ENCODE results near the gene CANT1.

Gene CANT1

GRCh38 chr17:78998311-78999055 lies 11.1 kb downstream of the CANT1 start:
- WGBS, 2 experiments (ENCODE audit: insufficient coverage in 2 of 2): 94% methylated on average over 22 to 27 of the region's 28 CpGs
- Histone ChIP-seq H3K36me3 (ENCODE audit: control insufficient read depth, insufficient read depth, low read length) (peaks cover 62% of the 10 kb centered on the region), H3K4me1 (ENCODE audit: control insufficient read depth, insufficient read depth, low read length, poor library complexity, severe bottlenecking) (no peaks in the 10 kb centered on the region), H3K27ac (ENCODE audit: low read depth, low read length, severe bottlenecking) (no peak overlapping the region), H3K9me3 (ENCODE audit: control insufficient read depth, low read length) (no peaks in the 10 kb centered on the region), H3K4me3 (ENCODE audit: extremely low read depth, insufficient read depth, low read length, poor library complexity, severe bottlenecking) (no peak overlapping the region)

- Histone ChIP-seq H3K4me1 (ENCODE audit: control insufficient read depth, insufficient read depth, low read length, poor library complexity, severe bottlenecking) (no peaks in the 10 kb centered on the region), H3K27ac (ENCODE audit: low read depth, low read length, severe bottlenecking) (no peak overlapping the region), H3K36me3 (ENCODE audit: control insufficient read depth, insufficient read depth, low read length) (peaks cover 68% of the 10 kb centered on the region), H3K9me3 (ENCODE audit: control insufficient read depth, low read length) (no peaks in the 10 kb centered on the region), H3K4me3 (ENCODE audit: extremely low read depth, insufficient read depth, low read length, poor library complexity, severe bottlenecking) (no peak overlapping the region)
- WGBS, 2 experiments (ENCODE audit: insufficient coverage in 2 of 2): 93 to 96% methylated on average over 3 to 6 of the region's 6 CpGs
Measured at GRCh38 chr17:78997881-78998280, 11.7 kb downstream of the CANT1 start.

GRCh38 chr17:78997231-78997741 lies 12.3 kb downstream of the CANT1 start:
- H3K36me3 ChIP-seq (ENCODE audit: control insufficient read depth, insufficient read depth, low read length): peaks cover 69% of the 10 kb centered on the region
- no peaks in the 10 kb centered on the region for H3K9me3 ChIP-seq (ENCODE audit: control insufficient read depth, low read length)

GRCh38 chr17:78996781-78997201 lies 12.8 kb downstream of the CANT1 start:
- Histone ChIP-seq H3K9me3 (ENCODE audit: control insufficient read depth, low read length) (no peaks in the 10 kb centered on the region), H3K4me3 (ENCODE audit: extremely low read depth, insufficient read depth, low read length, poor library complexity, severe bottlenecking) (no peak overlapping the region), H3K36me3 (ENCODE audit: control insufficient read depth, insufficient read depth, low read length) (peaks cover 74% of the 10 kb centered on the region), H3K27ac (ENCODE audit: low read depth, low read length, severe bottlenecking) (no peak overlapping the region), H3K4me1 (ENCODE audit: control insufficient read depth, insufficient read depth, low read length, poor library complexity, severe bottlenecking) (no peaks in the 10 kb centered on the region)
- 95 to 97% methylated on average over 14 to 16 of the region's 16 CpGs for whole genome bisulfite sequencing, 2 experiments (ENCODE audit: insufficient coverage in 2 of 2)

More at GRCh38 chr17:78997231-78997741, 12.3 kb downstream of the CANT1 start:
- Histone ChIP-seq H3K4me3 (ENCODE audit: extremely low read depth, insufficient read depth, low read length, poor library complexity, severe bottlenecking) (no peak overlapping the region), H3K4me1 (ENCODE audit: control insufficient read depth, insufficient read depth, low read length, poor library complexity, severe bottlenecking) (no peaks in the 10 kb centered on the region), H3K27ac (ENCODE audit: low read depth, low read length, severe bottlenecking) (no peak overlapping the region)
- WGBS, 2 experiments (ENCODE audit: insufficient coverage in 2 of 2): 97 to 98% methylated on average over 17 to 22 of the region's 27 CpGs

GRCh38 chr17:78995761-78996451 lies 13.7 kb downstream of the CANT1 start:
- no peak overlapping the region for H3K4me3 ChIP-seq (ENCODE audit: extremely low read depth, insufficient read depth, low read length, poor library complexity, severe bottlenecking)
- H3K36me3 ChIP-seq (ENCODE audit: control insufficient read depth, insufficient read depth, low read length): peaks cover 83% of the 10 kb centered on the region
- no peaks in the 10 kb centered on the region for H3K9me3 ChIP-seq (ENCODE audit: control insufficient read depth, low read length)
- no peaks in the 10 kb centered on the region for H3K4me1 ChIP-seq (ENCODE audit: control insufficient read depth, insufficient read depth, low read length, poor library complexity, severe bottlenecking)
- H3K27ac ChIP-seq (ENCODE audit: low read depth, low read length, severe bottlenecking): no peak overlapping the region
- WGBS, 2 experiments (ENCODE audit: insufficient coverage in 2 of 2): 97% methylated on average over 17 to 18 of the region's 18 CpGs

GRCh38 chr17:78995022-78995760 lies 14.4 kb downstream of the CANT1 start:
- no peaks in the 10 kb centered on the region for H3K4me1 ChIP-seq (ENCODE audit: control insufficient read depth, insufficient read depth, low read length, poor library complexity, severe bottlenecking)
- WGBS, 2 experiments (ENCODE audit: insufficient coverage in 2 of 2): 95 to 99% methylated on average over 28 to 33 of the region's 34 CpGs
- no peaks in the 10 kb centered on the region for H3K9me3 ChIP-seq (ENCODE audit: control insufficient read depth, low read length)
- H3K4me3 ChIP-seq (ENCODE audit: extremely low read depth, insufficient read depth, low read length, poor library complexity, severe bottlenecking): no peak overlapping the region
- no peak overlapping the region for H3K27ac ChIP-seq (ENCODE audit: low read depth, low read length, severe bottlenecking)
- H3K36me3 ChIP-seq (ENCODE audit: control insufficient read depth, insufficient read depth, low read length): peaks cover 86% of the 10 kb centered on the region

- 94 to 97% methylated on average over 20 to 21 of the region's 22 CpGs for WGBS, 2 experiments (ENCODE audit: insufficient coverage in 2 of 2)
- H3K4me1 ChIP-seq (ENCODE audit: control insufficient read depth, insufficient read depth, low read length, poor library complexity, severe bottlenecking): no peaks in the 10 kb centered on the region
- peaks cover 91% of the 10 kb centered on the region for H3K36me3 ChIP-seq (ENCODE audit: control insufficient read depth, insufficient read depth, low read length)
- no peak overlapping the region for H3K4me3 ChIP-seq (ENCODE audit: extremely low read depth, insufficient read depth, low read length, poor library complexity, severe bottlenecking)
- H3K27ac ChIP-seq (ENCODE audit: low read depth, low read length, severe bottlenecking): no peak overlapping the region
- H3K9me3 ChIP-seq (ENCODE audit: control insufficient read depth, low read length): no peaks in the 10 kb centered on the region
Measured at GRCh38 chr17:78993981-78994671, 15.4 kb downstream of the CANT1 start.

GRCh38 chr17:78993241-78993956 lies 16.2 kb downstream of the CANT1 start:
- Histone ChIP-seq H3K9me3 (ENCODE audit: control insufficient read depth, low read length) (no peaks in the 10 kb centered on the region), H3K36me3 (ENCODE audit: control insufficient read depth, insufficient read depth, low read length) (peaks cover 86% of the 10 kb centered on the region), H3K4me1 (ENCODE audit: control insufficient read depth, insufficient read depth, low read length, poor library complexity, severe bottlenecking) (no peaks in the 10 kb centered on the region), H3K4me3 (ENCODE audit: extremely low read depth, insufficient read depth, low read length, poor library complexity, severe bottlenecking) (no peak overlapping the region), H3K27ac (ENCODE audit: low read depth, low read length, severe bottlenecking) (no peak overlapping the region)
- 84 to 87% methylated on average over 49 of the region's 49 CpGs for WGBS, 2 experiments (ENCODE audit: insufficient coverage in 2 of 2)

- Histone ChIP-seq H3K27ac (ENCODE audit: low read depth, low read length, severe bottlenecking) (no peak overlapping the region), H3K9me3 (ENCODE audit: control insufficient read depth, low read length) (no peaks in the 10 kb centered on the region), H3K4me1 (ENCODE audit: control insufficient read depth, insufficient read depth, low read length, poor library complexity, severe bottlenecking) (no peaks in the 10 kb centered on the region), H3K4me3 (ENCODE audit: extremely low read depth, insufficient read depth, low read length, poor library complexity, severe bottlenecking) (no peak overlapping the region), H3K36me3 (ENCODE audit: control insufficient read depth, insufficient read depth, low read length) (peaks cover 80% of the 10 kb centered on the region)
- WGBS, 2 experiments (ENCODE audit: insufficient coverage in 2 of 2): 94 to 97% methylated on average over 6 to 7 of the region's 12 CpGs
Measured at GRCh38 chr17:78992542-78993212, 16.9 kb downstream of the CANT1 start.

Measured in mesodermal cell (in vitro differentiated cells).